Measurements from ENCODE around the gene SOX8. TPM values are rescaled to one million over a fixed set of nuclear protein-coding genes. Genes with fewer than 3 reads are reported as not detected.

Gene SOX8
- total RNA-seq, 1 donor from 2014 or later: 0.81 TPM

DNA sequence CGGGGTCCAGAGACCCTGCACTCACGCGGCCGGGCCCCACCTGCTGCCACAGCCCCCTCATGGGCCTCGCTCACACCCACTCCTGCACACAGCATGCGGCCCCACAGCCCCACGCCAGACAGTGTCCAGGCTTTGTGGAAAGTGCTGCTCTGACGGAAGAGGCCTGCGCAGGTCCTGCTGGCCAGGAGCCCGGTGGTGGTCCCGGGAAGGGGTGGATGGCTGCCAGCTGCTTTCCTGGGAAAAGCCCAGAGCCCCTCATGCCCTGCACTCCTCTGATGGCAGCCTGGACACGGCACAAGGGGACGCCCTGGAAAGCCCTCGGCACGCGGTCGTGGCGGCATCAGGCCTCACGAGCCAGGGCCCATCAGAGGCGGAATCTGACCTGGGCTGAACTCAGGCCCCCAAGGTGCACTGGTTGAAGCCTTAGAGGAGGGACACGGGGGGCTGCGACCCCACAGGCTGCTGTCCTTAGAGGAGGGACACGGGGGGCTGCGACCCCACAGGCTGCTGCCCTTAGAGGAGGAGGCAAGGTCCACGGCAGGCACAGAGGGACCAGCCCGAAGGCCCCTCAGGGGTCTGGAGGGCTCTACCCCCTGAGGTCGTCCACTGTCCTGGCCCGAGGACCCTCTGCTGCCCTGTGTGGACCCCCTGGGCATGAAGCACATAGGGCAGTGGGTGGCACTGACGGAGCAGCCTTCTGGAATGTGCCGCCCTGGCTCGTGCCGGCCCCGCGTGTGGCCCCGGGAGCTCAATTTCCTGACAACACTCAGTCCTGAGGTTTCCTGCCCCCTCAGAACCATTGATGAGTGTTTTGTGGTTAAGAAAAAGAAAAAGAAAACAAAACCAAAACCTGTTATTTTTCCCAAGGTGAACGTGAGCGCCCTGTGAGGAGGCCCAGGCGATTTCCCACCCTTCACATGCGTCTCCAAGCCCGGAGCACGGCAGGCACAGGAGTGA is 22.1 kb downstream of the SOX8 start:
- DNase-seq (no peak), ATAC-seq (no peak)
- H3K4me1 ChIP-seq: no peaks in the 10 kb centered on the region
- TF ChIP-seq, protein P1, sequence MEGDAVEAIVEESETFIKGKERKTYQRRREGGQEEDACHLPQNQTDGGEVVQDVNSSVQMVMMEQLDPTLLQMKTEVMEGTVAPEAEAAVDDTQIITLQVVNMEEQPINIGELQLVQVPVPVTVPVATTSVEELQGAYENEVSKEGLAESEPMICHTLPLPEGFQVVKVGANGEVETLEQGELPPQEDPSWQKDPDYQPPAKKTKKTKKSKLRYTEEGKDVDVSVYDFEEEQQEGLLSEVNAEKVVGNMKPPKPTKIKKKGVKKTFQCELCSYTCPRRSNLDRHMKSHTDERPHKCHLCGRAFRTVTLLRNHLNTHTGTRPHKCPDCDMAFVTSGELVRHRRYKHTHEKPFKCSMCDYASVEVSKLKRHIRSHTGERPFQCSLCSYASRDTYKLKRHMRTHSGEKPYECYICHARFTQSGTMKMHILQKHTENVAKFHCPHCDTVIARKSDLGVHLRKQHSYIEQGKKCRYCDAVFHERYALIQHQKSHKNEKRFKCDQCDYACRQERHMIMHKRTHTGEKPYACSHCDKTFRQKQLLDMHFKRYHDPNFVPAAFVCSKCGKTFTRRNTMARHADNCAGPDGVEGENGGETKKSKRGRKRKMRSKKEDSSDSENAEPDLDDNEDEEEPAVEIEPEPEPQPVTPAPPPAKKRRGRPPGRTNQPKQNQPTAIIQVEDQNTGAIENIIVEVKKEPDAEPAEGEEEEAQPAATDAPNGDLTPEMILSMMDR (IDR thresholded peaks at IDR 0.05): no peak
- H3K4me3 ChIP-seq: no peak overlapping the region
- no peaks in the 10 kb centered on the region for H3K9me3 ChIP-seq
- no peak overlapping the region for H3K27ac ChIP-seq
- H3K36me3 ChIP-seq: no peaks in the 10 kb centered on the region
- intact Hi-C loops (cut with DNase I): no loop called here
- H3K27me3 ChIP-seq: peaks cover 9% of the 10 kb centered on the region

DNA sequence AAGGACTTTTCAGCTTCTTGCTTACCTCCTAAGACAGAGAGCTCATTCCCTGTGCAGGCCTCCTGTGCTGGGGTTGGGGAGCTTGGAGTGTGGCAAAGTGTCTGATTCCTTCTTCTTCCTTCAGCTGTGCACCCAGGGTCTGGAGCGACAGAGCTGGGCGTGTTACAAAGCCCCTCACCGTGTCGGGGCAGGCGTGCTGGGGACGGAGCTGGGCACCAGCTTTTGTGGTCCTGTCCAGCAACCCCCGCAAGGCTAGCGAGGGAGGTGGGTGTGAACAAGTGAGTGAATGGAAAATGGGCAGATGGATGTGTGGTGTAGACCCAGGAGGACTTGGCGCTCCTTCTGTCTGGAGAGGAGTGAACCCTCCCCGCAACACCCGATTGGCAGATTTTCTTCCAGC is 23.7 kb downstream of the SOX8 start:
- Histone ChIP-seq H3K4me1 (no peaks in the 10 kb centered on the region), H3K4me3 (no peak overlapping the region), H3K27me3 (peaks cover 9% of the 10 kb centered on the region), H3K36me3 (no peaks in the 10 kb centered on the region), H3K27ac (no peak overlapping the region), H3K9me3 (no peaks in the 10 kb centered on the region)
- TF ChIP-seq, protein P1 (IDR thresholded peaks at IDR 0.05): no peak
- DNase-seq: no peak
- intact Hi-C loops (cut with DNase I): no loop called here
- ATAC-seq: no peak

DNA sequence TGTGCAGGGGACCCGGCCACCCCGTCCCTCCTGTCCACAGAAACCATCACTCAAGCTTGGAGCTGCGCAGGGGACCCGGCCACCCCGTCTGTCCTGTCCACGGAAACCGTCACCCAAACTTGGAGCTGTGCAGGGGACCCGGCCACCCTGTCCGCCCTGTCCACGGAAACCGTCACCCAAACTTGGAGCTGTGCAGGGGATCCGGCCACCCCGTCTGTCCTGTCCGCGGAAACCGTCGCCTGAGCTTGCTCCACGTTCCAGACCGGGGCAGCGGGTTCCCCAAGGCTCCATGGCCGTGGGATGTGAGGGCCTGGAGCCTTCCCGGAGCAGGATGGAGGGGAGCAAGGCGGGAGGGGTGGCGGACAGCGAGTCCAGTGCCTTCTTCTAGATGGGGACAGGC is 25.2 kb downstream of the SOX8 start:
- Histone ChIP-seq H3K27me3 (peaks cover 9% of the 10 kb centered on the region), H3K4me3 (no peak overlapping the region), H3K27ac (no peak overlapping the region), H3K9me3 (no peaks in the 10 kb centered on the region), H3K36me3 (no peaks in the 10 kb centered on the region), H3K4me1 (no peaks in the 10 kb centered on the region)
- TF ChIP-seq, protein P1 (IDR thresholded peaks at IDR 0.05): no peak
- ATAC-seq (no peak), DNase-seq (no peak)
- intact Hi-C loops (cut with DNase I): no loop called here

DNA sequence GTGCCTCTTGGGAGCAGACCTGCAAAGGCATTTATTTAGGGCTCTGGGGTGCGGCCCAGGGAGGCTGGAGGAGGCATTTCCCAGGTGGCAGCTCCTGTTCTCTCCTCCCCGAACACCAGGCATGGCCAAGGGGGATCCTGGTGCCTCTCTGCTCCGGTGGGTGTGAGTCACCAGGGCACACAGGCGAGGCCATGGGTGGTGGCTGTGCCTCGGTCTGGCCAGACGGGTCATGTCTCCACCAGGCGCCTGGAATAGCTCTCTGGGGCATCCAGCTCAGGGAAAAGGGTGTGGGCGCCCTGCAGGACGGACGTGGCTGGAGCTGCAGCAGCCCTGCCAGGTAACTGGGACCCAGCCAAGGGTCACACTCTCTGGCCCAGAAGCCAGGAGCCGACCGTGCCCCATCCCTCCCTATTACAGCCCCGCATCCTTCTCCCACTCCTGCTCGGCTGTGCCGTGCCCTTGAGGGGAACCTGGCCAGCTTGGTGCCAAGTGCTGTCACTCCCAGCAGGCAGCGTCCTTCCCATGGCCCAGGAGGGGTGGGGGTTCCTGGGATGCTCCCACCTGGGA is 25.8 kb downstream of the SOX8 start:
- ATAC-seq (no peak), DNase-seq (no peak)
- H3K4me3 ChIP-seq: no peak overlapping the region
- no peak overlapping the region for H3K27ac ChIP-seq
- intact Hi-C loops (cut with DNase I): no loop called here
- TF ChIP-seq, protein P1 (IDR thresholded peaks at IDR 0.05): no peak
- H3K36me3 ChIP-seq: no peaks in the 10 kb centered on the region
- H3K27me3 ChIP-seq: peaks cover 9% of the 10 kb centered on the region
- no peaks in the 10 kb centered on the region for H3K4me1 ChIP-seq
- H3K9me3 ChIP-seq: no peaks in the 10 kb centered on the region

DNA sequence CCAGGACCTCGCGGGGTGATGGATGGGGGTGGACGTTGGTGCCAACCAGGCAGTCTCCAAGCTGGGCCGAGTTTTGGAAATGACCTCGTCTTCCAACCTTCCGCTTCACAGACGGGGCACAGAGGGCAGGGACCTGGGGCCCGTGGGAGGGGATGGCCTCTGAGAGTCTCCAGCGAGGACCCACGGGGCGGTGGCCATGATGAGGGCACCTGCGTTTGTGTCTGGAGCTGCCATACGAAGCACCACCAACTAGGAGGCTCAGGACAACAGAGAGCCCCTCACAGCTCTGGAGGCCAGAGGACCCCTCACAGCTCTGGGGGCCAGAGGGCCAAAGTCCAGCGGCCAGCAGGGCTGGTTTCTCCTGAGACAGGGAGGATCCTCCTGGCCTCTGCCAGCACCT is 26.5 kb downstream of the SOX8 start:
- intact Hi-C loops (cut with DNase I): no loop called here
- DNase-seq (no peak), ATAC-seq (no peak)
- no peaks in the 10 kb centered on the region for H3K4me1 ChIP-seq
- H3K27me3 ChIP-seq: peaks cover 9% of the 10 kb centered on the region
- no peaks in the 10 kb centered on the region for H3K36me3 ChIP-seq
- H3K4me3 ChIP-seq: no peak overlapping the region
- H3K9me3 ChIP-seq: no peaks in the 10 kb centered on the region
- H3K27ac ChIP-seq: no peak overlapping the region
- TF ChIP-seq, protein P1 (IDR thresholded peaks at IDR 0.05): no peak
